GM12878 (cell line): ENCODE data around the gene DST. TPM values are rescaled to one million over a fixed set of nuclear protein-coding genes. Genes with fewer than 3 reads are reported as not detected.

Experiments used
- ATAC-seq: fragments of 200-7000 bp; cut with Tn5 transposase; 3 replicates; pipeline ENCODE4 v1.9.1; 2020; ENCODE audit warnings: mild to moderate bottlenecking, moderate library complexity
- BruUV-seq: library from RNA; stranded (reverse); fragments of 400-500 nt; replicated peaks from 2 replicates; lab custom pipeline; 2021; lab: Mats Ljungman, UMichigan
- CTCF ChIA-PET: fragments of 300-600 bp; sonication (Branson Sonifier 250); formaldehyde crosslinking; extraction: SDS; loops from one replicate; lab custom pipeline; 2021; ENCODE audit warnings: inconsistent platforms; lab: Yijun Ruan, JAX
- POLR2A ChIA-PET: fragments of 350-600 bp; formaldehyde crosslinking; extraction: SDS; loops from one replicate; lab custom pipeline; 2021; ENCODE audit warnings: inconsistent platforms; lab: Charles Lee
- RAD21 ChIA-PET: fragments of 300-600 bp; sonication (Branson Sonifier 250); formaldehyde crosslinking; loops from one replicate; lab custom pipeline; 2023; ENCODE audit warnings: antibody characterized with exemption; ENCODE audit not compliant: unreplicated experiment; lab: Charles Lee
- SMC1A ChIA-PET: fragments of 300-600 bp; sonication (Branson Sonifier 250); formaldehyde crosslinking; loops from one replicate; lab custom pipeline; 2023; ENCODE audit not compliant: unreplicated experiment, uncharacterized antibody; lab: Charles Lee
- DNase-seq: peaks from one replicate; pipeline ENCODE4 v3.0.0-alpha.2; 2011; ENCODE audit warnings: low read depth, low spot score
- FAIRE-seq: peaks from 3 replicates; lab custom pipeline; 2011; peaks lifted over from hg19 to GRCh38; lab: Jason Lieb, UNC
- H2AFZ ChIP-seq: 2 replicates; pipeline ENCODE4 v1.6.0; 2011; ENCODE audit warnings: low read depth, low read length, control low read depth; ENCODE audit not compliant: control insufficient read depth
- H3K27ac ChIP-seq: 2 replicates; pipeline ENCODE4 v1.5.1; 2011; ENCODE audit warnings: control low read depth; ENCODE audit not compliant: control insufficient read depth, insufficient read depth
- H3K27me3 ChIP-seq, 2 experiments: replicated peaks in 1 of 2; 2 replicates each; pipeline versions ENCODE4 v1.6.0 to v1.6.1; 2011; ENCODE audit warnings: low read length in 1 of 2; ENCODE audit not compliant: control insufficient read depth in 2 of 2, insufficient read depth in 2 of 2
- H3K36me3 ChIP-seq, 2 experiments: 2 replicates each; pipeline ENCODE4 v1.5.1; 2011; ENCODE audit warnings: low read length in 1 of 2; ENCODE audit not compliant: control insufficient read depth in 2 of 2, insufficient read depth in 2 of 2
- H3K4me1 ChIP-seq: 2 replicates; pipeline ENCODE4 v1.6.1; 2011; ENCODE audit warnings: mild to moderate bottlenecking, low read length, moderate library complexity, mixed read lengths; ENCODE audit not compliant: control insufficient read depth, insufficient read depth
- H3K4me2 ChIP-seq: 2 replicates; pipeline ENCODE4 v1.6.0; 2011; ENCODE audit warnings: control low read depth; ENCODE audit not compliant: control insufficient read depth, insufficient read depth
- H3K4me3 ChIP-seq: fragments of 200-600 bp; sonication (generic); 2 replicates; pipeline ENCODE4 v1.5.1; 2016
- H3K79me2 ChIP-seq: 2 replicates; pipeline ENCODE4 v1.6.0; 2011; ENCODE audit warnings: low read length; ENCODE audit not compliant: control insufficient read depth, insufficient read depth
- H3K9ac ChIP-seq: 2 replicates; pipeline ENCODE4 v1.8.0; 2011; ENCODE audit warnings: low read length, control low read depth, mixed read lengths; ENCODE audit not compliant: control insufficient read depth, insufficient read depth
- H3K9me3 ChIP-seq: replicated peaks from 3 replicates; pipeline ENCODE4 v1.5.1; 2011; ENCODE audit warnings: mild to moderate bottlenecking, low read length; ENCODE audit not compliant: control insufficient read depth, insufficient read depth
- H4K20me1 ChIP-seq: 2 replicates; pipeline ENCODE4 v1.6.0; 2011; ENCODE audit not compliant: control insufficient read depth, insufficient read depth
- BACH1 ChIP-seq: fragments of 450-650 bp; IDR thresholded peaks from 2 replicates; pipeline ENCODE4 v1.6.1; 2017; ENCODE audit warnings: mild to moderate bottlenecking, borderline replicate concordance
- BRCA1 ChIP-seq: IDR thresholded peaks from 2 replicates; pipeline ENCODE4 v1.6.1; 2011; ENCODE audit warnings: low read depth, low read length, improper control_type of control experiment
- CREB1 ChIP-seq: IDR thresholded peaks from 2 replicates; pipeline ENCODE4 v1.6.1; 2012; ENCODE audit warnings: low read depth, mild to moderate bottlenecking, inconsistent platforms
- HCFC1 ChIP-seq: fragments of 150-350 bp; IDR thresholded peaks from 2 replicates; pipeline ENCODE4 v1.6.1; 2014; ENCODE audit warnings: low read length
- KAT2A ChIP-seq: conservative IDR thresholded peaks from 2 replicates; pipeline ENCODE4 v1.6.1; 2011; ENCODE audit warnings: low read depth, low read length; ENCODE audit not compliant: control insufficient read depth
- MTA2 ChIP-seq: fragments of 450-650 bp; IDR thresholded peaks from 2 replicates; pipeline ENCODE4 v1.6.1; 2016; ENCODE audit warnings: low read depth, mild to moderate bottlenecking, moderate library complexity
- NBN ChIP-seq: fragments of 450-650 bp; IDR thresholded peaks from 2 replicates; pipeline ENCODE4 v1.6.1; 2016
- PAX5 ChIP-seq: IDR thresholded peaks from 2 replicates; pipeline ENCODE4 v1.6.1; 2011; ENCODE audit warnings: low read depth, low read length, borderline replicate concordance
- RBBP5 ChIP-seq: fragments of 200-600 bp; sonication (generic); conservative IDR thresholded peaks from 2 replicates; pipeline ENCODE4 v1.6.1; 2016
- TCF3 ChIP-seq: IDR thresholded peaks from 2 replicates; pipeline ENCODE4 v1.6.1; 2012; ENCODE audit warnings: low read depth, mild to moderate bottlenecking, low read length, borderline replicate concordance; ENCODE audit not compliant: insufficient read depth
- ZNF622 ChIP-seq: fragments of 450-650 bp; IDR thresholded peaks from 2 replicates; pipeline ENCODE4 v1.6.1; 2017; ENCODE audit warnings: mild to moderate bottlenecking, inconsistent platforms
- ZZZ3 ChIP-seq: IDR thresholded peaks from 2 replicates; pipeline ENCODE4 v1.6.1; 2011; ENCODE audit warnings: low read depth; ENCODE audit not compliant: control insufficient read depth, insufficient read length
- WGBS: methylation state at CpG from one replicate; pipeline ENCODE4 v1.1.6; 2016; ENCODE audit warnings: low lambda C conversion rate; ENCODE audit not compliant: insufficient replicate concordance, insufficient coverage; ENCODE audit errors: missing lambda C conversion rate; 5-methylcytosine and 5-hydroxymethylcytosine counted together
- in situ Hi-C: fragments of 300-500 bp; cut with MboI; formaldehyde crosslinking; loops from 9 replicates; pipeline ENCODE4 v1.14.3; 2018; ENCODE audit warnings: mixed read lengths
- intact Hi-C: fragments of 100-400 bp; cut with micrococcal nuclease; formaldehyde crosslinking; loops from one replicate; pipeline ENCODE4 v1.14.2; 2022; ENCODE audit not compliant: unreplicated experiment
- polyA plus RNA-seq, 11 experiments: library from polyadenylated mRNA; depleted of rRNA in 4 of 11; unstranded in 6 of 11; stranded (reverse) in 5 of 11; fragments of >200 nt; fragmentation: Nextera tagmentation in 4 of 11; fragmentation: Illumina TruSeq in 1 of 11; extraction: Ambion mirVana in 4 of 11; extraction: Trizol in 1 of 11; gene quantifications; 1 replicate in 1 of 11; 2 replicates in 10 of 11; pipeline versions ENCODE4 v1.2.1 to v1.2.3, GENCODE V29; 2011 to 2016; ENCODE audit warnings: inconsistent platforms in 2 of 11, missing spikeins in 2 of 11, low read depth in 1 of 11
- total RNA-seq, 4 experiments: library from RNA; depleted of rRNA in 3 of 4; stranded (reverse); fragments of >200 nt in 3 of 4; fragmentation: Illumina TruSeq in 1 of 4; extraction: Trizol in 1 of 4; gene quantifications; 2 replicates each; pipeline versions ENCODE4 v1.2.1 to v1.2.3, GENCODE V29; 2013 to 2021
- TF ChIP-seq, protein P1 (sequence below): IDR thresholded peaks from 2 replicates; pipeline ENCODE4 v1.6.1; 2012; ENCODE audit warnings: mild to moderate bottlenecking, low read depth, low read length
- TF ChIP-seq, protein P2 (sequence below): fragments of 450-650 bp; IDR thresholded peaks from 2 replicates; pipeline ENCODE4 v1.6.1; 2018; ENCODE audit warnings: mild to moderate bottlenecking, low read depth, moderate library complexity; ENCODE audit not compliant: partially characterized antibody
- TF ChIP-seq, protein P3 (sequence below): fragments of 450-650 bp; IDR thresholded peaks from 2 replicates; pipeline ENCODE4 v1.6.1; 2017; ENCODE audit warnings: mild to moderate bottlenecking, low read depth, inconsistent platforms; ENCODE audit not compliant: poor library complexity, severe bottlenecking
- TF ChIP-seq, protein P4 (sequence below): IDR thresholded peaks from 2 replicates; pipeline ENCODE4 v1.6.1; 2012; ENCODE audit warnings: low read depth, low read length, improper control_type of control experiment

Gene DST
- total and polyA plus RNA-seq, 10 of the 15 experiments (the other 5 are each of a cell fraction or from before 2014, with no cell fraction given): 32.1 to 156 (median 75.0) TPM

DNA sequence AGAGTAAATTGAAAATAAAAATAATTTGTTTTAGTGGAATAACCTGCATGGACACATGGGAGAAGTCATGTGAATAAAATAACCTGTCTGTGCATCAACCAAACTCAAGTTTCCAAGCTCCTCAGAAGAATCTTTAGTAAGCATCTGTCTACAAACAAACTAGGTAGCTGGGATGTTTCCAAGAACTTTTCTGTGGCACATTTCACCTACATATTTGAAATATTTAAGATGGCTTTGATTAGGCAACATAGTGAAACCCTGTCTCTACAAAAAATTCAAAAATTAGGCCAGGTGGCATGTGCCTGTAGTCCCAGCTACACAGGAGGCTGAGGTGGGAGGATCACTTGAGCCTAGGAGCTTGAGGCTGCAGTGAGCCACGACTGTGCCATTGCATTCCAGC, 168.2 kb downstream of the DST start (continued):
- TF ChIP-seq, protein P1, sequence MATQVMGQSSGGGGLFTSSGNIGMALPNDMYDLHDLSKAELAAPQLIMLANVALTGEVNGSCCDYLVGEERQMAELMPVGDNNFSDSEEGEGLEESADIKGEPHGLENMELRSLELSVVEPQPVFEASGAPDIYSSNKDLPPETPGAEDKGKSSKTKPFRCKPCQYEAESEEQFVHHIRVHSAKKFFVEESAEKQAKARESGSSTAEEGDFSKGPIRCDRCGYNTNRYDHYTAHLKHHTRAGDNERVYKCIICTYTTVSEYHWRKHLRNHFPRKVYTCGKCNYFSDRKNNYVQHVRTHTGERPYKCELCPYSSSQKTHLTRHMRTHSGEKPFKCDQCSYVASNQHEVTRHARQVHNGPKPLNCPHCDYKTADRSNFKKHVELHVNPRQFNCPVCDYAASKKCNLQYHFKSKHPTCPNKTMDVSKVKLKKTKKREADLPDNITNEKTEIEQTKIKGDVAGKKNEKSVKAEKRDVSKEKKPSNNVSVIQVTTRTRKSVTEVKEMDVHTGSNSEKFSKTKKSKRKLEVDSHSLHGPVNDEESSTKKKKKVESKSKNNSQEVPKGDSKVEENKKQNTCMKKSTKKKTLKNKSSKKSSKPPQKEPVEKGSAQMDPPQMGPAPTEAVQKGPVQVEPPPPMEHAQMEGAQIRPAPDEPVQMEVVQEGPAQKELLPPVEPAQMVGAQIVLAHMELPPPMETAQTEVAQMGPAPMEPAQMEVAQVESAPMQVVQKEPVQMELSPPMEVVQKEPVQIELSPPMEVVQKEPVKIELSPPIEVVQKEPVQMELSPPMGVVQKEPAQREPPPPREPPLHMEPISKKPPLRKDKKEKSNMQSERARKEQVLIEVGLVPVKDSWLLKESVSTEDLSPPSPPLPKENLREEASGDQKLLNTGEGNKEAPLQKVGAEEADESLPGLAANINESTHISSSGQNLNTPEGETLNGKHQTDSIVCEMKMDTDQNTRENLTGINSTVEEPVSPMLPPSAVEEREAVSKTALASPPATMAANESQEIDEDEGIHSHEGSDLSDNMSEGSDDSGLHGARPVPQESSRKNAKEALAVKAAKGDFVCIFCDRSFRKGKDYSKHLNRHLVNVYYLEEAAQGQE: no peak
- TF ChIP-seq PAX5 (no peak), ZZZ3 (no peak), BRCA1 (no peak), TCF3 (no peak), RBBP5 (no peak), KAT2A (no peak), MTA2 (no peak)

DNA sequence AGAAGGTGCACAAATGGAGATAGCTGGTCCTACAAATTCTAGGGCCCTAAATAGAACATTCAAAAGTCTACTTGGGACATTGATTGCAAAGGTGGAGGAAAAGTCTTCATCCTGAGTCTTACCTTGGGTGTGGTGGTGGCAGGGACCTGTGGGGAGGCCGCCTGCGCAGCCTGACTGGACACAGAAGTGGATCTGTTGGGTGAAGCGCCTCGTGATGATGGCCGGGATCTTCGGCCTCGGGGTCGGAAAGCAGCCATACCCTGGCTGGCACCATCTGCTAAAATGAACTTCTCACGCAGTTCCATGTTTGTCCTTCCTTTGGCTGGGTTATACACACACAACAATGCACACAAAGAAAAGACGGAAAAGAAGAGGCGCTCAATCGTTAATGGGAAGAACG, 179.2 kb downstream of the DST start:
- ChIA-PET CTCF (no interaction called here), SMC1A (no interaction called here), POLR2A (no interaction called here), RAD21 (no interaction called here)
- Histone ChIP-seq H3K79me2 (no peaks in the 10 kb centered on the region), H3K27ac (no peak overlapping the region), H4K20me1 (no peaks in the 10 kb centered on the region), H3K9ac (no peak overlapping the region), H3K36me3 (peaks cover 2 to 47% of the 10 kb centered on the region in 2 experiments), H2AFZ (no peak overlapping the region), H3K27me3 (no peaks in the 10 kb centered on the region), H3K4me1 (no peaks in the 10 kb centered on the region), H3K4me3 (no peak overlapping the region), H3K4me2 (no peak overlapping the region), H3K9me3 (no peaks in the 10 kb centered on the region)
- intact Hi-C loops (no loop called here), in situ Hi-C loops (no loop called here)
- no peak for DNase-seq
- BruUV-seq: no TSS peak
- no peak for ATAC-seq
- no peak for FAIRE-seq
- 86% methylated on average over 13 of the region's 13 CpGs for WGBS
- no peak for TF ChIP-seq BRCA1
- TF ChIP-seq, protein P2, sequence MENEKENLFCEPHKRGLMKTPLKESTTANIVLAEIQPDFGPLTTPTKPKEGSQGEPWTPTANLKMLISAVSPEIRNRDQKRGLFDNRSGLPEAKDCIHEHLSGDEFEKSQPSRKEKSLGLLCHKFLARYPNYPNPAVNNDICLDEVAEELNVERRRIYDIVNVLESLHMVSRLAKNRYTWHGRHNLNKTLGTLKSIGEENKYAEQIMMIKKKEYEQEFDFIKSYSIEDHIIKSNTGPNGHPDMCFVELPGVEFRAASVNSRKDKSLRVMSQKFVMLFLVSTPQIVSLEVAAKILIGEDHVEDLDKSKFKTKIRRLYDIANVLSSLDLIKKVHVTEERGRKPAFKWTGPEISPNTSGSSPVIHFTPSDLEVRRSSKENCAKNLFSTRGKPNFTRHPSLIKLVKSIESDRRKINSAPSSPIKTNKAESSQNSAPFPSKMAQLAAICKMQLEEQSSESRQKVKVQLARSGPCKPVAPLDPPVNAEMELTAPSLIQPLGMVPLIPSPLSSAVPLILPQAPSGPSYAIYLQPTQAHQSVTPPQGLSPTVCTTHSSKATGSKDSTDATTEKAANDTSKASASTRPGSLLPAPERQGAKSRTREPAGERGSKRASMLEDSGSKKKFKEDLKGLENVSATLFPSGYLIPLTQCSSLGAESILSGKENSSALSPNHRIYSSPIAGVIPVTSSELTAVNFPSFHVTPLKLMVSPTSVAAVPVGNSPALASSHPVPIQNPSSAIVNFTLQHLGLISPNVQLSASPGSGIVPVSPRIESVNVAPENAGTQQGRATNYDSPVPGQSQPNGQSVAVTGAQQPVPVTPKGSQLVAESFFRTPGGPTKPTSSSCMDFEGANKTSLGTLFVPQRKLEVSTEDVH: no peak
- no peak for TF ChIP-seq NBN
- TF ChIP-seq BACH1: no peak
- TF ChIP-seq, protein P3, sequence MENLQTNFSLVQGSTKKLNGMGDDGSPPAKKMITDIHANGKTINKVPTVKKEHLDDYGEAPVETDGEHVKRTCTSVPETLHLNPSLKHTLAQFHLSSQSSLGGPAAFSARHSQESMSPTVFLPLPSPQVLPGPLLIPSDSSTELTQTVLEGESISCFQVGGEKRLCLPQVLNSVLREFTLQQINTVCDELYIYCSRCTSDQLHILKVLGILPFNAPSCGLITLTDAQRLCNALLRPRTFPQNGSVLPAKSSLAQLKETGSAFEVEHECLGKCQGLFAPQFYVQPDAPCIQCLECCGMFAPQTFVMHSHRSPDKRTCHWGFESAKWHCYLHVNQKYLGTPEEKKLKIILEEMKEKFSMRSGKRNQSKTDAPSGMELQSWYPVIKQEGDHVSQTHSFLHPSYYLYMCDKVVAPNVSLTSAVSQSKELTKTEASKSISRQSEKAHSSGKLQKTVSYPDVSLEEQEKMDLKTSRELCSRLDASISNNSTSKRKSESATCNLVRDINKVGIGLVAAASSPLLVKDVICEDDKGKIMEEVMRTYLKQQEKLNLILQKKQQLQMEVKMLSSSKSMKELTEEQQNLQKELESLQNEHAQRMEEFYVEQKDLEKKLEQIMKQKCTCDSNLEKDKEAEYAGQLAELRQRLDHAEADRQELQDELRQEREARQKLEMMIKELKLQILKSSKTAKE: no peak
- no peak for TF ChIP-seq ZNF622
- TF ChIP-seq, protein P4, sequence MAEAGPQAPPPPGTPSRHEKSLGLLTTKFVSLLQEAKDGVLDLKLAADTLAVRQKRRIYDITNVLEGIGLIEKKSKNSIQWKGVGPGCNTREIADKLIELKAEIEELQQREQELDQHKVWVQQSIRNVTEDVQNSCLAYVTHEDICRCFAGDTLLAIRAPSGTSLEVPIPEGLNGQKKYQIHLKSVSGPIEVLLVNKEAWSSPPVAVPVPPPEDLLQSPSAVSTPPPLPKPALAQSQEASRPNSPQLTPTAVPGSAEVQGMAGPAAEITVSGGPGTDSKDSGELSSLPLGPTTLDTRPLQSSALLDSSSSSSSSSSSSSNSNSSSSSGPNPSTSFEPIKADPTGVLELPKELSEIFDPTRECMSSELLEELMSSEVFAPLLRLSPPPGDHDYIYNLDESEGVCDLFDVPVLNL: no peak
- TF ChIP-seq RBBP5: no peak
- no peak for TF ChIP-seq CREB1
- TF ChIP-seq HCFC1: no peak
